HepG2 (cell line): ENCODE data around the gene SAPCD2. TPM values are rescaled to one million over a fixed set of nuclear protein-coding genes. Genes with fewer than 3 reads are reported as not detected.

Experiments
- AGO2 ChIP-seq: fragments of 200-400 bp; formaldehyde crosslinking; optimal IDR thresholded peaks from 2 replicates; pipeline ENCODE3; 2017; ENCODE audit warnings: mild to moderate bottlenecking, low read depth, low read length, moderate library complexity
- DZIP1 ChIP-seq: sonication (generic); formaldehyde crosslinking; IDR thresholded peaks from 2 replicates; pipeline ENCODE4 v1.5.0; 2020; ENCODE audit warnings: mild to moderate bottlenecking, missing genetic modification reagents
- GATA4 ChIP-seq: sonication (generic); IDR thresholded peaks from 2 replicates; pipeline ENCODE4 v1.6.1; 2016; ENCODE audit warnings: antibody characterized with exemption, low read depth, borderline replicate concordance
- HMGXB4 ChIP-seq, 2 experiments: sonication (generic) in 1 of 2; formaldehyde crosslinking in 1 of 2; IDR thresholded peaks; 2 replicates each; pipeline versions ENCODE4 v1.4.0 to v1.6.1; 2018 to 2020; ENCODE audit warnings: missing genetic modification reagents in 2 of 2, borderline replicate concordance in 1 of 2, low read depth in 1 of 2, mild to moderate bottlenecking in 1 of 2, missing biosample characterization in 1 of 2
- PAXIP1 ChIP-seq: sonication (generic); formaldehyde crosslinking; conservative IDR thresholded peaks from 2 replicates; pipeline ENCODE4 v1.4.0; 2020; ENCODE audit warnings: mild to moderate bottlenecking, missing genetic modification reagents, moderate library complexity
- PHF8 ChIP-seq: sonication (generic); formaldehyde crosslinking; IDR thresholded peaks from 2 replicates; pipeline ENCODE4 v1.5.0; 2020; ENCODE audit warnings: missing genetic modification reagents
- SAP130 ChIP-seq: IDR thresholded peaks from 2 replicates; pipeline ENCODE4 v1.6.1; 2016; ENCODE audit warnings: low read depth
- SIN3A ChIP-seq: IDR thresholded peaks from 2 replicates; pipeline ENCODE4 v1.6.1; 2011; ENCODE audit warnings: low read depth, mild to moderate bottlenecking, control low read depth, low read length, borderline replicate concordance
- SOX6 ChIP-seq, 2 experiments: fragments of 450-650 bp in 1 of 2; sonication (generic) in 1 of 2; formaldehyde crosslinking in 1 of 2; IDR thresholded peaks; 2 replicates each; pipeline versions ENCODE4 v1.4.0 to v1.6.1; 2017 to 2020; ENCODE audit warnings: antibody characterized with exemption in 1 of 2, mild to moderate bottlenecking in 1 of 2, missing genetic modification reagents in 1 of 2
- TP53 ChIP-seq: sonication (generic); formaldehyde crosslinking; conservative IDR thresholded peaks from 2 replicates; pipeline ENCODE4 v1.4.0; 2020; ENCODE audit warnings: missing genetic modification reagents
- ZNF234 ChIP-seq: sonication (generic); formaldehyde crosslinking; conservative IDR thresholded peaks from 2 replicates; pipeline ENCODE4 v1.5.1; 2020; ENCODE audit warnings: mild to moderate bottlenecking, missing genetic modification reagents
- ZNF639 ChIP-seq: conservative IDR thresholded peaks from 2 replicates; pipeline ENCODE4 v1.6.1; 2018; ENCODE audit warnings: missing genetic modification reagents
- ZNF746 ChIP-seq: sonication (generic); formaldehyde crosslinking; IDR thresholded peaks from 2 replicates; pipeline ENCODE4 v1.8.0; 2022; ENCODE audit warnings: mild to moderate bottlenecking, missing genetic modification reagents
- ZNF777 ChIP-seq: sonication (generic); formaldehyde crosslinking; IDR thresholded peaks from 2 replicates; pipeline ENCODE4 v1.4.0; 2020; ENCODE audit warnings: missing genetic modification reagents
- ZNF788 ChIP-seq: sonication (generic); formaldehyde crosslinking; IDR thresholded peaks from 2 replicates; pipeline ENCODE4 v1.5.0; 2020; ENCODE audit warnings: mild to moderate bottlenecking, missing genetic modification reagents, borderline replicate concordance
- polyA plus RNA-seq, 8 experiments: library from polyadenylated mRNA; depleted of rRNA in 3 of 8; stranded (reverse) in 7 of 8; unstranded in 1 of 8; fragments of >200 nt; fragmentation: Illumina TruSeq in 4 of 8; extraction: Trizol in 4 of 8; gene quantifications; 2 replicates each; pipeline versions ENCODE4 v1.2.1 to v1.2.3, GENCODE V29; 2011 to 2016; ENCODE audit warnings: low read depth in 4 of 8, missing spikeins in 1 of 8, mixed read lengths in 1 of 8; ENCODE audit not compliant: insufficient read depth in 1 of 8
- total RNA-seq, 5 experiments: library from RNA; depleted of rRNA; stranded (reverse); fragments of >200 nt; fragmentation: Illumina TruSeq; extraction: Trizol; gene quantifications; 2 replicates each; pipeline ENCODE4 v1.2.3, GENCODE V29; 2016; ENCODE audit warnings: low read depth in 1 of 5

Gene SAPCD2
- total and polyA plus RNA-seq, 2 of the 13 experiments (the other 11 are each of a cell fraction or from before 2014, with no cell fraction given), result 21.9 to 42.8 TPM

GRCh38 chr9:137111788-137112563, 41.6 kb upstream of the SAPCD2 start (continued):
- no peak for TF ChIP-seq DZIP1
- TF ChIP-seq ZNF788 (CRISPR knock-in tag), result peak; percentile 50; the same call in 1 of the 2 replicates
- TF ChIP-seq GATA4, result no peak
- TF ChIP-seq HMGXB4 (CRISPR knock-in tag; IDR thresholded peaks at IDR 0.05; ENCODE audit: borderline replicate concordance in 1 of 2, low read depth in 1 of 2), result peak in 1 of 2 experiments; percentile 54; a peak in 1 of 4 replicates
- peak; percentile 49; the same call in 1 of the 2 replicates for TF ChIP-seq PHF8 (CRISPR knock-in tag)
- no peak for TF ChIP-seq PAXIP1 (CRISPR knock-in tag)
- TF ChIP-seq AGO2, result peak; percentile 68
- no peak for TF ChIP-seq ZNF639
- TF ChIP-seq SAP130 (CRISPR knock-in tag), result peak; percentile 46; the same call in 1 of the 2 replicates
- no peak for TF ChIP-seq SOX6 (IDR thresholded peaks at IDR 0.05)
- TF ChIP-seq SOX6 (CRISPR knock-in tag; IDR thresholded peaks at IDR 0.05), result 0 out of 2 replicates have a peak, but pooled peaks have one; percentile 25
- no peak for TF ChIP-seq TP53
- peak; percentile 86 for TF ChIP-seq ZNF777 (CRISPR knock-in tag)
- no peak for TF ChIP-seq SIN3A
- no peak for TF ChIP-seq ZNF746
- no peak for TF ChIP-seq ZNF234 (CRISPR knock-in tag)
